Coronary artery (tissue), 2 donors: ENCODE data around the gene SUDS3.

Experiments used
- DNase-seq: peaks from one replicate; pipeline ENCODE4 v3.0.0-alpha.2; 2017; ENCODE audit warnings: low spot score
- H3K27ac ChIP-seq, 2 donors: fragments of 200-600 bp; sonication (generic); one replicate each; pipeline ENCODE4 v1.5.1; 2016 to 2019
- H3K4me3 ChIP-seq: fragments of 200-600 bp; sonication (generic); 2 replicates; pipeline ENCODE4 v1.5.1; 2016; ENCODE audit warnings: mild to moderate bottlenecking, moderate library complexity
- TF ChIP-seq, protein P1 (sequence below): fragments of 200-600 bp; sonication (generic); IDR thresholded peaks from one replicate; pipeline ENCODE4 v1.5.1; 2019; ENCODE audit warnings: antibody characterized with exemption

Gene SUDS3

GRCh38 chr12:118446247-118446646 is 69.9 kb downstream of the SUDS3 start:
- H3K27ac ChIP-seq: no peak overlapping the region
- no peak for DNase-seq
- no peak overlapping the region for H3K4me3 ChIP-seq
- TF ChIP-seq, protein P1, sequence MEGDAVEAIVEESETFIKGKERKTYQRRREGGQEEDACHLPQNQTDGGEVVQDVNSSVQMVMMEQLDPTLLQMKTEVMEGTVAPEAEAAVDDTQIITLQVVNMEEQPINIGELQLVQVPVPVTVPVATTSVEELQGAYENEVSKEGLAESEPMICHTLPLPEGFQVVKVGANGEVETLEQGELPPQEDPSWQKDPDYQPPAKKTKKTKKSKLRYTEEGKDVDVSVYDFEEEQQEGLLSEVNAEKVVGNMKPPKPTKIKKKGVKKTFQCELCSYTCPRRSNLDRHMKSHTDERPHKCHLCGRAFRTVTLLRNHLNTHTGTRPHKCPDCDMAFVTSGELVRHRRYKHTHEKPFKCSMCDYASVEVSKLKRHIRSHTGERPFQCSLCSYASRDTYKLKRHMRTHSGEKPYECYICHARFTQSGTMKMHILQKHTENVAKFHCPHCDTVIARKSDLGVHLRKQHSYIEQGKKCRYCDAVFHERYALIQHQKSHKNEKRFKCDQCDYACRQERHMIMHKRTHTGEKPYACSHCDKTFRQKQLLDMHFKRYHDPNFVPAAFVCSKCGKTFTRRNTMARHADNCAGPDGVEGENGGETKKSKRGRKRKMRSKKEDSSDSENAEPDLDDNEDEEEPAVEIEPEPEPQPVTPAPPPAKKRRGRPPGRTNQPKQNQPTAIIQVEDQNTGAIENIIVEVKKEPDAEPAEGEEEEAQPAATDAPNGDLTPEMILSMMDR: no peak

GRCh38 chr12:118447181-118447580 is 70.8 kb downstream of the SUDS3 start:
- TF ChIP-seq, protein P1: no peak
- H3K27ac ChIP-seq: no peak overlapping the region
- no peak for DNase-seq

GRCh38 chr12:118448341-118448740 is 72.0 kb downstream of the SUDS3 start:
- H3K4me3 ChIP-seq: no peak overlapping the region
- H3K27ac ChIP-seq: no peak overlapping the region
- no peak for DNase-seq
- TF ChIP-seq, protein P1: no peak

More at GRCh38 chr12:118447181-118447580, 70.8 kb downstream of the SUDS3 start:
- no peak overlapping the region for H3K4me3 ChIP-seq

DNA sequence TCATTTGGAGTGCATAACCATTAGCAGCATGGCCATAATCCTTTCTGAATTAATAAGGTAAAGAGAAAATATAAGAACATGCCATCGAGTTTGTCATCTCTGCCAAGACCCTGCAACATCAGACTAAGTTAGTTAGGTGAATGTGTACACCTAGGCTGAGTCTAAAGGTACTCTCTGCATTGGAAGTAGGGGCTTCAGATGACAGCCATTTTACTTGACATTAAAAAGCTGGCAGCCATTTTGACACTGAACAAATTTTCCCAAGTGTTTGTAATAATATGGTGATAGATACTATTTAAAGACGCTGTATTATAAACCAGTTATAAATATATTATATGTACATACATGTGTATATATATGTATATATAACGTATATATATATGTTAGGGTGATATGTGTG is 79.0 kb downstream of the SUDS3 start:
- Histone ChIP-seq H3K27ac (no peak overlapping the region), H3K4me3 (no peak overlapping the region)
- no peak for DNase-seq
- TF ChIP-seq, protein P1: no peak

GRCh38 chr12:118456741-118457140 is 80.4 kb downstream of the SUDS3 start:
- Histone ChIP-seq H3K27ac (no peak overlapping the region), H3K4me3 (no peak overlapping the region)
- TF ChIP-seq, protein P1: no peak
- DNase-seq: no peak

DNA sequence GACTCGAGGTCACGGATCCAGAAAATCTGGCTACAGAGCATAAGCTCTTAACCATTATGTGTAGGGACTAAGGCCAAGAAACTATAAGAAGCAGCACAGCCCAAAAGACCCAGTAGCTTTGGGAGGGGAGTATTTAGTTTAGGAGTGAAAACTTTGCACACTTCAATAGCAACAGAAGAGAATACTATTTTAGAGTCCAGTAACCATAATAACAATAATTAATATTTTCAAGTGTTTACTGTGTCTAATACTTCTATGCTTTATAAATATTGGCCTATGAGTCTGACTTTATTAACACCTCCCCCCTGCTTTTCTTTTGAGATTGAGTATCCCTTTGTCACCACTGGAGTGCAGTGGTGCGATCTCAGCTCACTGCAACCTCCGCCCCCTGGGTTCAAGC is 82.8 kb downstream of the SUDS3 start:
- Histone ChIP-seq H3K4me3 (no peak overlapping the region), H3K27ac (no peak overlapping the region)
- TF ChIP-seq, protein P1: no peak
- no peak for DNase-seq

- Histone ChIP-seq H3K4me3 (no peak overlapping the region), H3K27ac (no peak overlapping the region)
- DNase-seq: no peak
- TF ChIP-seq, protein P1: no peak
Measured at GRCh38 chr12:118463677-118464076, 87.3 kb downstream of the SUDS3 start.
